Progenitor cell of endocrine pancreas (in vitro differentiated cells): ENCODE data around the gene FLT3. TPM values are rescaled to one million over a fixed set of nuclear protein-coding genes. Genes with fewer than 3 reads are reported as not detected.

ENCODE experiments used
- DNase-seq: peaks from one replicate; pipeline ENCODE4 v3.0.0; 2021; ENCODE audit warnings: low spot score; ENCODE audit not compliant: unreplicated experiment
- H3K27ac Mint-ChIP-seq: 2 replicates; pipeline ENCODE4 v1.8.0; 2021; ENCODE audit warnings: mild to moderate bottlenecking, moderate library complexity, mixed read lengths
- H3K27me3 Mint-ChIP-seq: 2 replicates; pipeline ENCODE4 v1.8.0; 2021; ENCODE audit warnings: mixed read lengths
- H3K36me3 Mint-ChIP-seq: 2 replicates; pipeline ENCODE4 v1.8.0; 2022; ENCODE audit warnings: mixed read lengths; ENCODE audit not compliant: insufficient read depth
- H3K4me1 Mint-ChIP-seq: 2 replicates; pipeline ENCODE4 v1.8.0; 2021; ENCODE audit warnings: low read depth, mixed read lengths
- H3K4me3 Mint-ChIP-seq: 2 replicates; pipeline ENCODE4 v1.8.0; 2021; ENCODE audit warnings: low read depth, mild to moderate bottlenecking, moderate library complexity, mixed read lengths
- H3K9me3 Mint-ChIP-seq: 2 replicates; pipeline ENCODE4 v1.8.0; 2021; ENCODE audit warnings: low read depth, mixed read lengths
- total RNA-seq: library from RNA; stranded (reverse); gene quantifications from 2 replicates; pipeline ENCODE4 v1.2.1, GENCODE V29; 2021
- TF ChIP-seq, protein P1 (sequence below): fragments of 200-600 bp; sonication (generic); IDR thresholded peaks from one replicate; pipeline ENCODE4 v1.5.0; 2021; ENCODE audit warnings: antibody characterized with exemption, mild to moderate bottlenecking; ENCODE audit not compliant: unreplicated experiment

Gene FLT3
- total RNA-seq, 1 donor from 2014 or later: 0.17 TPM

DNA sequence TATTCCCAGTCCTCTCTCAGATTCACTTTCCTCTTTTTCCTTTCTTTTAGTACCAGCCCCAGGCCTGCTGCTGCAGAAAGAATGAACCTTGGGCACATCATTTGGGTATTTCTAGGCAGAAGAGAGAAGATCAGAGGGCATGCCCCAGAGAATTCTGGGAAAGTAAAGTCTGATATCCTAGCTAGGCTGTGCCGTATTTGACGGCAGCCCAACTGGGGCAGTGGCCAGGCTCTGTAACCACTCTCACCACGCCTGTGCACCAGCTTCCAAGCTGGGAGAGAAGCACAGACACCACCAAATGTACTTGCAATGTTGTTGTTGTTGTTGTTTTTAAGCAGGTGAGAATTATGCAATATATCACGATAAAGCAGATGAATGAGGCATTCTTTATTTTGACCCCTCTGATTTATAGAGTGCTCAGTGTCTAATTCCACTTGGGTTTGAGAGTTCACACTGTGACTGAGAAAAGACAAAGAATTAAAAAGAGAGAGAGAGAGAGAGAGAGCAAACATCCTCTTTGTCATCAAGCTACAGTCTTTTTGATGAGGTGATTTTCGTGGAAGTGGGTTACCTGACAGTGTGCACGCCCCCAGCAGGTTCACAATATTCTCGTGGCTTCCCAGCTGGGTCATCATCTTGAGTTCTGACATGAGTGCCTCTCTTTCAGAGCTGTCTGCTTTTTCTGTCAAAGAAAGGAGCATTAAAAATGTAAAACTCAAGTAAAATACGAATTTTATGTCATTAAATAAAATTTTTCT is 72.6 kb downstream of the FLT3 start:
- Mint-ChIP-seq H3K36me3 (no peaks in the 10 kb centered on the region), H3K27ac (no peak overlapping the region), H3K4me1 (peaks cover 9% of the 10 kb centered on the region), H3K9me3 (no peaks in the 10 kb centered on the region), H3K27me3 (peaks cover 30% of the 10 kb centered on the region), H3K4me3 (no peak overlapping the region)
- no peak for DNase-seq
- TF ChIP-seq, protein P1, sequence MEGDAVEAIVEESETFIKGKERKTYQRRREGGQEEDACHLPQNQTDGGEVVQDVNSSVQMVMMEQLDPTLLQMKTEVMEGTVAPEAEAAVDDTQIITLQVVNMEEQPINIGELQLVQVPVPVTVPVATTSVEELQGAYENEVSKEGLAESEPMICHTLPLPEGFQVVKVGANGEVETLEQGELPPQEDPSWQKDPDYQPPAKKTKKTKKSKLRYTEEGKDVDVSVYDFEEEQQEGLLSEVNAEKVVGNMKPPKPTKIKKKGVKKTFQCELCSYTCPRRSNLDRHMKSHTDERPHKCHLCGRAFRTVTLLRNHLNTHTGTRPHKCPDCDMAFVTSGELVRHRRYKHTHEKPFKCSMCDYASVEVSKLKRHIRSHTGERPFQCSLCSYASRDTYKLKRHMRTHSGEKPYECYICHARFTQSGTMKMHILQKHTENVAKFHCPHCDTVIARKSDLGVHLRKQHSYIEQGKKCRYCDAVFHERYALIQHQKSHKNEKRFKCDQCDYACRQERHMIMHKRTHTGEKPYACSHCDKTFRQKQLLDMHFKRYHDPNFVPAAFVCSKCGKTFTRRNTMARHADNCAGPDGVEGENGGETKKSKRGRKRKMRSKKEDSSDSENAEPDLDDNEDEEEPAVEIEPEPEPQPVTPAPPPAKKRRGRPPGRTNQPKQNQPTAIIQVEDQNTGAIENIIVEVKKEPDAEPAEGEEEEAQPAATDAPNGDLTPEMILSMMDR: no peak

DNA sequence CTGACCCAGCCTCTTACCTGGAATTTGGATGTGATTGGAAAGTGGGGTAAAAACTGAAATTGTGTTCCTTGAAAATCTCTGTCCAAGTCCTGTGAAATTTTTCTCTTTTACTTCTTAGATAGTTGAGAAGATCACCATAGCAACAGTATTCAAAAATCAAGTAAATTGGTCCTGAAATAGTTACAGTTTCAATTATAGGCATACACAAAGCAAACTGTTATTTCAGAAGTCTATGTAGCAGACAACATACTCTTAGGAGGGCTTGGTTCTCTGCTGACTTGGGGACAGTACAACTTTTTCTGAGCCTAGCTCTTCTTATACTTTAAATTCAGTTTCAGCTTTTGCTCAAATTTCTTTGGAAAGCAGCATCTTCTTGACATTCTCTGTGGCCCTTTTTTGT is 73.3 kb downstream of the FLT3 start:
- Mint-ChIP-seq H3K27ac (no peak overlapping the region), H3K27me3 (peaks cover 30% of the 10 kb centered on the region), H3K9me3 (no peaks in the 10 kb centered on the region), H3K4me3 (no peak overlapping the region), H3K36me3 (no peaks in the 10 kb centered on the region), H3K4me1 (peaks cover 14% of the 10 kb centered on the region)
- TF ChIP-seq, protein P1: no peak
- no peak for DNase-seq

DNA sequence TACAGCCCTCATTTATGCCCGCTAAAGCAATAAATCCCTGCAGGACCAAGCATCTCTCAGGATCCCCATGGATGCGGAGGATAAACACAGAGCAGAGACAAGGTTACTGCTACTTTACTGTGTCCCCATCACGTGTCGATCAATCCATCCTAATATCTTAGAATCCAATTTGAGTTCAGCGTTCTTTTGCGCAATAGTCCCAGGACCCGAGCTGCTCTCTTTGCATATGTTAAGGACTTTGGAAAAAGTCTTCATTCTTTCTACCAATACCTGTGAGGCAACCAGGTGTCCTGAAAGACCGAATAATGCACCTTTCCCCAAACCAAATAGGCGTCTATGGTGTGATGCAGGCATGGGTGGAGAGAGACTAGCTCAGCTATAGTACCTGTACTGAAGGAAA is 73.9 kb downstream of the FLT3 start:
- TF ChIP-seq, protein P1: no peak
- H3K27me3 Mint-ChIP-seq: peaks cover 25% of the 10 kb centered on the region
- H3K4me1 Mint-ChIP-seq: peaks cover 14% of the 10 kb centered on the region
- DNase-seq: no peak
- no peak overlapping the region for H3K4me3 Mint-ChIP-seq
- no peaks in the 10 kb centered on the region for H3K9me3 Mint-ChIP-seq
- no peaks in the 10 kb centered on the region for H3K36me3 Mint-ChIP-seq
- no peak overlapping the region for H3K27ac Mint-ChIP-seq

DNA sequence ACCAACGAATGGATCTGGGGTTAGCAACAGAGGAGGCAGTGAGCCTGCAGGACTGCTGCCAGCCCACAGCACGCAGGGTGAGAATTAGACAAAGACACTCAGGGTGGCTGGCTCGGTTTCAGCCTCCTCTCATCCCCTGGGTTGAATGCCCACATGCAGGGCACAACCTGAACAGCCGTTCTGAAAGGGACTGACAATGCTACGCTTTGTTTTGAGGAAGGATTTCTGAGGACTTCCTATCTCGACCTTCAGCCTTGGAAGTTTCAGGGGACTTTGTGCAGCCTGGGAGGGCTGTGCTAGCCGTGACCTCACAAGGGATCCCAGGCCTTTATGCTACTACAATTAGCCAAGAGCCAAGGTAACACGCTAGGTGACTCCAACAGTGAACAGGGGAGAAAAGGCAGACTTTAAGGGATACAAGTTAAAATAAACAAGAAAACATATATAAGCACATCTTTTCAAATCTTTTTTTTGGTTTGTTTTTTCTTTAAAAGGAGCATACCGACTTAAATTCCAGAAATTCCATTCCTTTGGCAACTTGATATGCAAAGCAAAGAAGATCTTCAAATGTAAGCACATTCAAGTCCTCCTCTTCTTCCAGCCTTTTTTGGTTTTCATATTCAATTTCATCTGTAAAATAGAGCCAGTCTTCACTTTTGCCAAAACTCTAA is 77.4 kb downstream of the FLT3 start:
- no peak for DNase-seq
- H3K9me3 Mint-ChIP-seq: peaks cover 4% of the 10 kb centered on the region
- peak overlapping the region; percentile 15 for H3K27ac Mint-ChIP-seq
- H3K4me1 Mint-ChIP-seq: peaks cover 14% of the 10 kb centered on the region
- H3K27me3 Mint-ChIP-seq: peaks cover 42% of the 10 kb centered on the region
- H3K36me3 Mint-ChIP-seq: no peaks in the 10 kb centered on the region
- TF ChIP-seq, protein P1: no peak
- H3K4me3 Mint-ChIP-seq: no peak overlapping the region

DNA sequence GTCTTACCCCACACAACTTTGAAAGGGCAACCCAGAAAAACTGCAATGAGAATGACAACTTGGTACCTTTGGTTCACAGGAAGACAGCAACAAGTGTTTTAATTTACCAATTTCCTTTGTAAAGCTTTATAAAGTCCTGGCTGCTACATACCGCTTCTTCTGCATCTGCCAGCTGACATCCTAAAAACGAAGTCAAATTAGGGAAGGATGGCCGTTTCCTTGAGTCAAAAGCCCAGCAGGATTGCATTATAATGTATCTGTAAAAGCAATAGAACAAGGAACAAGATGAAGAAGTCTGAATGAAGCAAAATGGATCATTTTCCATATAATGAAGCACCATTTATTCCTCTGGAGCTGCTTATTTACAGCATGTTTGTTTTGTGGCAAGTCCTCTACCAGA is 86.1 kb downstream of the FLT3 start:
- Mint-ChIP-seq H3K27ac (no peak overlapping the region), H3K4me1 (no peaks in the 10 kb centered on the region), H3K4me3 (no peak overlapping the region), H3K9me3 (no peaks in the 10 kb centered on the region), H3K36me3 (no peaks in the 10 kb centered on the region), H3K27me3 (peaks cover 25% of the 10 kb centered on the region)
- DNase-seq: no peak
- TF ChIP-seq, protein P1: no peak
